SK-N-MC (cell line): Measurements from ENCODE around the gene SRP72.

Experiments used
- DNase-seq: peaks from one replicate; pipeline ENCODE4 v3.0.0-alpha.2; 2011; ENCODE audit warnings: low read depth, low spot score
- H3K27ac ChIP-seq: fragments of 200-600 bp; sonication (generic); 2 replicates; pipeline ENCODE4 v1.5.1; 2016; ENCODE audit warnings: mixed run types
- H3K36me3 ChIP-seq: fragments of 200-600 bp; sonication (generic); 2 replicates; pipeline ENCODE4 v1.6.1; 2017; ENCODE audit warnings: antibody characterized with exemption, low read length, mixed read lengths; ENCODE audit not compliant: insufficient read depth
- H3K4me3 ChIP-seq: fragments of 200-600 bp; sonication (generic); 2 replicates; pipeline ENCODE4 v1.5.1; 2016
- H3K9ac ChIP-seq: fragments of 200-600 bp; sonication (generic); 2 replicates; pipeline ENCODE4 v1.8.0; 2017; ENCODE audit warnings: mixed run types, mixed read lengths; ENCODE audit not compliant: insufficient read length
- H3K9me3 ChIP-seq: fragments of 200-600 bp; sonication (generic); 2 replicates; pipeline ENCODE4 v1.6.1; 2017; ENCODE audit warnings: low read depth, mild to moderate bottlenecking, antibody characterized with exemption, low read length, moderate library complexity, mixed read lengths
- EZH2 ChIP-seq: fragments of 200-600 bp; sonication (generic); IDR thresholded peaks from one replicate; pipeline ENCODE4 v1.6.1; 2017; ENCODE audit warnings: antibody characterized with exemption
- FOXP2 ChIP-seq: optimal IDR thresholded peaks from 2 replicates; pipeline ENCODE3; 2011; ENCODE audit warnings: mild to moderate bottlenecking, moderate library complexity; ENCODE audit not compliant: insufficient read depth; ENCODE audit errors: extremely low read length, control extremely low read depth
- POLR2AphosphoS5 ChIP-seq: IDR thresholded peaks from 2 replicates; pipeline ENCODE4 v1.6.1; 2012; ENCODE audit warnings: mild to moderate bottlenecking, low read depth, low read length, borderline replicate concordance

Gene SRP72

GRCh38 chr4:56530269-56531148 is 63.1 kb downstream of the SRP72 start:
- no peaks in the 10 kb centered on the region for H3K36me3 ChIP-seq
- no peaks in the 10 kb centered on the region for H3K9me3 ChIP-seq
- DNase-seq: no peak
- H3K4me3 ChIP-seq: peak overlapping the region; percentile 95
- peak overlapping the region; percentile 90 for H3K9ac ChIP-seq
- no peak overlapping the region for H3K27ac ChIP-seq
- peak; percentile 90 for TF ChIP-seq POLR2AphosphoS5
- TF ChIP-seq FOXP2: no peak

GRCh38 chr4:56531149-56531770 is 63.8 kb downstream of the SRP72 start:
- Histone ChIP-seq H3K4me3 (peak overlapping the region; percentile 95), H3K27ac (no peak overlapping the region), H3K9me3 (no peaks in the 10 kb centered on the region), H3K36me3 (no peaks in the 10 kb centered on the region), H3K9ac (peak overlapping the region; percentile 90)
- TF ChIP-seq EZH2 (no peak), POLR2AphosphoS5 (no peak), FOXP2 (no peak)
- DNase-seq: no peak

DNA sequence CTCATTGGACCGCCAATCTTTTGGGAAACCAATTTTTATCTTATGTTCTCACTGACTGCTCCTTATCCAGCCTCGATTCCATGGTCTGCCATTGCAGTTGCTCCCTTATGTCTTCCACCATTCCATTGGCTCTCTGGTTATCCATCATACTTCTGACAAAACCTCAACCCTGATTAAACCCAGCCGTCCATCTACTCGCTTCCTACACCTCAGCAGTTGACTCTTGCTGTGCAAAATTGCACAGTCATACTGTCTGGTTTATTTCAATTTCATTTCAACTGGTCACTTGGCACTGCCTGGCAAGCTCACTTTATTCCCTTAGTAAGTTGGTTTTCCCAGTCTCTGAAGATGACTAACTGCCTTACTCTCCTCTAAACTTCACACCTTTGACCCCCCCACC is 64.4 kb downstream of the SRP72 start:
- peak overlapping the region; percentile 95 for H3K4me3 ChIP-seq
- DNase-seq: no peak
- no peak for TF ChIP-seq FOXP2
- TF ChIP-seq EZH2: no peak
- TF ChIP-seq POLR2AphosphoS5: no peak
- no peaks in the 10 kb centered on the region for H3K36me3 ChIP-seq
- H3K9ac ChIP-seq: no peak overlapping the region
- H3K9me3 ChIP-seq: no peaks in the 10 kb centered on the region
- no peak overlapping the region for H3K27ac ChIP-seq

DNA sequence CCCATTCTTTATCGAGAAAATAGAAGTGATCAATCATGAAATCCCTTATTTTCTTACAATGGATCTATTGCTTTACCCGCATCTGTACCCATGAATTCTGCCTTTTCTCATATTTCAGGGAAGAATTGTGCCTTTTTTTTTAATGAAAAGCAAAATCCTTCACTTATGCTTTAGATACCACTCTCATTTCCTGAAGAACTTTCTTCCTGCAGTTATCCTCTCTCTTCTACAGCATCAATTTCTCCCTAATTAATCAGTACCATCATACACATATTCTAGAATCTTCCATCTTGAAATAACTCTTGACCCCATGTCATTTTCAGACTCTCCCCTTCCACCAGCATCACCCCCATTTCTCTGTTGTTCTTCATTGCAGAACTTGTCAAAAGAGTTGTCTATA is 64.8 kb downstream of the SRP72 start:
- Histone ChIP-seq H3K9ac (no peak overlapping the region), H3K9me3 (no peaks in the 10 kb centered on the region), H3K4me3 (no peak overlapping the region), H3K27ac (no peak overlapping the region), H3K36me3 (no peaks in the 10 kb centered on the region)
- no peak for DNase-seq
- TF ChIP-seq POLR2AphosphoS5 (no peak), EZH2 (no peak), FOXP2 (no peak)

DNA sequence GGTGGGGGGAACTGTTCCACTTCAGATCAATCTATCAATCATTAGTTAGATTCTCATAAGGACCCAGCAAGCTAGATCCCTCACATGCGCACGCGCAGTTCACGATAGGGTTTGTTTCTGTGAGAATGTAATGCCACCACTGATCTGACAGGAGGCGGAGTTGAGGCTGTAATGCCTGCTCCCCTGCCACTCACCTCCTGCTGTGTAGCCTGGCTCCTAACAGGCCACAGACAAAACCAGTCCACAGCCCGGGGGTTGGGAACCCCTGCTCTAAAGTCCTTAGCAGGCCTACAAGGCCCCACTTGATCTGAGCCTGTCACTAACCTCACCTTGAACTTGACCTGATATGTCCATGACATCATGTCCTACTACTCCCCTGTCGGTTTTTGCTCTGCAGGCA is 68.5 kb downstream of the SRP72 start:
- DNase-seq: no peak
- Histone ChIP-seq H3K4me3 (no peak overlapping the region), H3K36me3 (no peaks in the 10 kb centered on the region), H3K27ac (no peak overlapping the region), H3K9ac (no peak overlapping the region), H3K9me3 (no peaks in the 10 kb centered on the region)
- TF ChIP-seq POLR2AphosphoS5 (no peak), FOXP2 (no peak), EZH2 (no peak)

DNA sequence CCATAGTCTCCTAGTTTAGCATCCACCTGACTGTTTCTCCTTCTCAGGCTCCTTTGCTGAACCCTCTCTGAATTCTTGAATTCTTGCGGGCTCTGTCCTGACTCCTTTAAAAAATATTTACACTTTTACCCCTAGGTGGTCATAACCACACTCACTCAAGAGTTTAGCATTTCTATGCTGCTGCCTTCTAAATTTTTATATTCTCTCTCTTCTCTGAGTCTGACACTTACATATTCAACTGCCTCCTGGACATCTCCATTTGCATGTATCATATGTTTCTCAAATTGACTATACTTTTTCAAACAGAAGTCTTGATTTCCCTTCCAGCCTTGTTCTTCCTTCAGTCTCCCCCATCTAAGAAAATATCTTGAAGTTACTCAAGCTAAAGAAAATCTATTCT is 69.7 kb downstream of the SRP72 start:
- DNase-seq: no peak
- Histone ChIP-seq H3K9me3 (no peaks in the 10 kb centered on the region), H3K4me3 (no peak overlapping the region), H3K9ac (no peak overlapping the region), H3K36me3 (no peaks in the 10 kb centered on the region), H3K27ac (no peak overlapping the region)
- TF ChIP-seq FOXP2 (no peak), POLR2AphosphoS5 (no peak), EZH2 (no peak)

DNA sequence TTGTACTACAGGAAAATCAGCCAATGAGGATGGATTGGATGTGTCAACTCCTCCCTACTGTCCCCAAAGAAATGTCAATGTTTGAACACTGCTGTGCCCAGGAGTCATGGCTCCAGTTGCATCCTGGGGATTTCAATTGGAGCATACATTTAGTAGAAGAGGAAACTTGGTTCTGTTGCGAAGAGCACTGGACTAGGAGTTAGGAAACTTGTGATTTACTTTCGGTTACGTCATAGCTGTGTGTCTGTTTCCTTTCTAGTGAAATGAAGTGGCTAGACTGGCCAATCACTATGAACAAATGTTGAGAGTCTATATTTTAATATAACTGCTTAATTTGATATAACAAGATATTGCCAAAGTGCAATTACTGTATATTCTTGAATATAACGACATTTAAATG is 73.4 kb downstream of the SRP72 start:
- no peak overlapping the region for H3K27ac ChIP-seq
- H3K9ac ChIP-seq: no peak overlapping the region
- H3K4me3 ChIP-seq: no peak overlapping the region
- no peak for TF ChIP-seq FOXP2
- no peak for TF ChIP-seq EZH2
- TF ChIP-seq POLR2AphosphoS5: no peak
- no peaks in the 10 kb centered on the region for H3K9me3 ChIP-seq
- H3K36me3 ChIP-seq: no peaks in the 10 kb centered on the region
- no peak for DNase-seq

GRCh38 chr4:56544573-56545131 is 77.2 kb downstream of the SRP72 start:
- Histone ChIP-seq H3K9me3 (no peaks in the 10 kb centered on the region), H3K27ac (no peak overlapping the region), H3K36me3 (no peaks in the 10 kb centered on the region), H3K9ac (no peak overlapping the region), H3K4me3 (no peak overlapping the region)
- TF ChIP-seq POLR2AphosphoS5 (no peak), EZH2 (no peak), FOXP2 (no peak)
- DNase-seq: no peak
